GM10248 (cell line): ENCODE data around the gene MAGEA9.
"Not testable (repeated sequence)": the region's sequence is repeated elsewhere in the genome, so short reads cannot be mapped to it uniquely, and the experiment has no call there.

Source experiments
- CTCF ChIA-PET: fragments of 300-600 bp; sonication (Branson Sonifier 250); formaldehyde crosslinking; extraction: SDS; loops from one replicate; lab custom pipeline; 2021; ENCODE audit warnings: antibody characterized with exemption; lab: Yijun Ruan, JAX
- POLR2A ChIA-PET: fragments of 350-650 bp; sonication (Branson Sonifier 250); formaldehyde crosslinking; extraction: SDS; loops from one replicate; lab custom pipeline; 2020; ENCODE audit warnings: antibody characterized with exemption; lab: Yijun Ruan, JAX
- DNase-seq: peaks from one replicate; pipeline ENCODE4 v3.0.0; 2012; ENCODE audit errors: extremely low spot score
- TF ChIP-seq, protein P1 (sequence below): IDR thresholded peaks from 2 replicates; pipeline ENCODE4 v1.5.1; 2012; ENCODE audit warnings: mild to moderate bottlenecking, low read depth; ENCODE audit errors: extremely low read depth, missing control alignments, control extremely low read depth

The MAGEA9 gene

GRCh38 chrX:149762696-149763614 is 18.8 kb upstream of the MAGEA9 start:
- no peak for DNase-seq
- ChIA-PET POLR2A (no interaction called here), CTCF (interaction anchor here (1.5 kb wide), 1 partner anchor 8 kb away, joined by 4 read pairs; no protein-coding TSS in a partner anchor)
- TF ChIP-seq, protein P1, sequence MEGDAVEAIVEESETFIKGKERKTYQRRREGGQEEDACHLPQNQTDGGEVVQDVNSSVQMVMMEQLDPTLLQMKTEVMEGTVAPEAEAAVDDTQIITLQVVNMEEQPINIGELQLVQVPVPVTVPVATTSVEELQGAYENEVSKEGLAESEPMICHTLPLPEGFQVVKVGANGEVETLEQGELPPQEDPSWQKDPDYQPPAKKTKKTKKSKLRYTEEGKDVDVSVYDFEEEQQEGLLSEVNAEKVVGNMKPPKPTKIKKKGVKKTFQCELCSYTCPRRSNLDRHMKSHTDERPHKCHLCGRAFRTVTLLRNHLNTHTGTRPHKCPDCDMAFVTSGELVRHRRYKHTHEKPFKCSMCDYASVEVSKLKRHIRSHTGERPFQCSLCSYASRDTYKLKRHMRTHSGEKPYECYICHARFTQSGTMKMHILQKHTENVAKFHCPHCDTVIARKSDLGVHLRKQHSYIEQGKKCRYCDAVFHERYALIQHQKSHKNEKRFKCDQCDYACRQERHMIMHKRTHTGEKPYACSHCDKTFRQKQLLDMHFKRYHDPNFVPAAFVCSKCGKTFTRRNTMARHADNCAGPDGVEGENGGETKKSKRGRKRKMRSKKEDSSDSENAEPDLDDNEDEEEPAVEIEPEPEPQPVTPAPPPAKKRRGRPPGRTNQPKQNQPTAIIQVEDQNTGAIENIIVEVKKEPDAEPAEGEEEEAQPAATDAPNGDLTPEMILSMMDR, result no peak

DNA sequence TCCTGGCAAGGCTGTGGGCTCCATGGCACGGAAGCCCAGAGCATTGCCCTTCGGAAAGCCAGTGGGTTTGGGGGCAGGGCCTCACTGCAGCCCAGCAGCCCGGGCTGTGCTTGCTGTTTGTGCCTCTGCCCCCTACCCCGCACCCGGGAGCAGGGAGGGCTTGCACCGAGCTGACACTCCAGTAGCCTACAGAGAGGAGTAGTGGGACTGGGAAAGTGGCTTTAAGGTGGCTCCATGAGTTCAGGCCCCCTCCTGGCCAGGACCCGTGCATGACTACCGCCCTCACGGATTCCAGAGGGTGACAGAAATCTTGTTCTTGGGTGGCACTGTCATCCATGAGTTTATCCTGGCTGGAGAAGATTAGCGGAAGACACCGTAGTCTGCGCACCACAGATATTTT is 11.4 kb upstream of the MAGEA9 start:
- POLR2A ChIA-PET, CTCF ChIA-PET: not testable (repeated sequence)

DNA sequence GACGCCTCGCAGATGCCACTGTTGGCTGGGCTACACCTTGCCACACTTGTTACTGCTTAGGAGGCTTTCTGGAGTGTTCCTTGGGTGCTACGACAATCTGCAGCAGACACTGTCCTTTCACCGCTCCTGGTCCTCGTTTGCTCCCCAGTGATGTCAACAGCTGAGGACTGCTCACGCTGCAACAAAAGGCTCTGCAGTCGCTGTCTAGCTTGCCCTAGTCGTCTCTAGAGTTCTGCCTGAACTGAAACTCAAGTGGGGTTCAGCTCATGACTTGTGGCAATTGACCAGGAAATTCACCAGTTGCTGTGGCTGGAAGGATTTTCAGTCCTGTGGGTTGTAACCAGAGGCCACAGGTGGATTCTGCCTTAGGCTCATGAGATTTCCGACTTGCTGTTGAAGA is 8.7 kb upstream of the MAGEA9 start:
- CTCF ChIA-PET, DNase-seq, POLR2A ChIA-PET: not testable (repeated sequence)

More for the DNA sequence above, 11.4 kb upstream of the MAGEA9 start:
- DNase-seq, result not testable (repeated sequence)

DNA sequence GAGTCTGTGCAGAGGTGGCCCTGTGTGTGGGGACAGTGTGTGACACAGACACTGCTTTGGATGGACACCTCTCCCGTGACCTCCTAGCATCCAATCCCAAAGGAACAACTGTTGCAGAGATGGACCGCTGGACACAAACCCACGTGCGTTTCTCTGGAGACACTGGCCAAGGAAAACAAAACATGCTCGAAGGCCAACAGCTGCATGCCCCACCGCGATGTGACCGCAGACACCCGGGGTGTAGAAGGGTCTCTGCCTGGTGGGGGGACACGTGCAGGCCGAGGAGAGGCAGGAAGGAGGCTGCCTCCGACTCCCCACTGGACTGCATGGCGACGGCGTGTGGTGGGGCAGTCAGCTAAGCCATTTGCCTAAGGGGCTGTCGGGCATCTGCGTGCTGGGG is 8.0 kb upstream of the MAGEA9 start, which contains the start of gene HSFX1:
HSFX1 (plus strand) TSS at position 301 of the 400 bp plus-strand sequence. CDS start 614 bp downstream, outside the sequence.
- DNase-seq, CTCF ChIA-PET, POLR2A ChIA-PET: not testable (repeated sequence)

DNA sequence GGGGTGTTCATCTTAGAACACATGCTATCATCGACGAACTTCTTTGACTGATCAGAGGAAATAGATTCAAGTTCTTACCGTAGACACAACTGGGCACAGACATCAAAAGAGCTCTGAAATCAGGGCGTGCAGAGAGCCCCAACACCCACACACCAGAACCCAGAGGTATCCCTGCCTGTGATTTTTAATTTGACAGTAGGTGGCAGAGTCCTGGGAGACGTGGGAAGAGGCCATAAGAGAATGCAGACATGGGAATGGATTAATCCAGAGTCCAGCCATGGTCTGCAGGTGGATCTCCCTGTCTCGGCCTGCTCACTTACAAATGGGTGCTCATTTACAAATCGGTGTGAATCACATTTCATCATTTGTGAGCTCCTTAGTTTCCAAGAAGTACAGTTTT is 3.7 kb upstream of the MAGEA9 start:
- POLR2A ChIA-PET, CTCF ChIA-PET, DNase-seq: not testable (repeated sequence)

GRCh38 chrX:149795531-149795930 is 13.8 kb downstream of the MAGEA9 start:
- POLR2A ChIA-PET, DNase-seq, CTCF ChIA-PET: not testable (repeated sequence)

DNA sequence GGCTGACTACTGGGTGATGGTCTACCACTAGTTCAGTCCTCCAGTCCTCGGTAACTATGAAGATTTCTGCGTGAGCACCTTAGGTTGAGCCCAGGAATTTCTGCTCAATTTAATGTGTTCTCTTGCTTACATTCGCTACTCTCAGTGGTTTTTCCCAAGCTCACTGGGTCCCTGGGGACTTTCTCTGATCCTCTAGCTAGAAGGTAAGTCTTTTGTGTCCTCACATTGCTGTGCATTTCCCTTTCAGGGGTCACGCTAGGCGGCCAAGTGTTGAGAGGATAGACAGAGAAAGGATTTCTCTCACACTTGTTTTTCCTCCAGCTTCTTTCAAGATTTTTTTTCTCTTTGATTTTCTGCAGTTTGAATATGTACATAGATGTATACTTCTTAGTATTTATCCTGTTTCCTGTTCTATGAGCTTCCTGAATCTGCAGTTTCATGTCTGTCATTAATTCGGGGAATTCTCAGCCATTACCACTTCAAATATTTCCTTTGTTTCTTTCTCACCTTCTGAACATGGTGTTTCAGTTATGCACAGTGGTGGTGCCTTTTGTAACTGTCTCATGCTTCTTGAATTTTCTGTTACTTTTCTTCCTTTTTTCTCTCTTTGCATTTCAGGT is 17.5 kb downstream of the MAGEA9 start:
- DNase-seq, result no peak
- CTCF ChIA-PET, result interaction anchor here (0.7 kb wide), 1 partner anchor 105 kb away, joined by 3 read pairs; no protein-coding TSS in a partner anchor
- TF ChIP-seq, protein P1, result no peak
- POLR2A ChIA-PET, result no interaction called here

DNA sequence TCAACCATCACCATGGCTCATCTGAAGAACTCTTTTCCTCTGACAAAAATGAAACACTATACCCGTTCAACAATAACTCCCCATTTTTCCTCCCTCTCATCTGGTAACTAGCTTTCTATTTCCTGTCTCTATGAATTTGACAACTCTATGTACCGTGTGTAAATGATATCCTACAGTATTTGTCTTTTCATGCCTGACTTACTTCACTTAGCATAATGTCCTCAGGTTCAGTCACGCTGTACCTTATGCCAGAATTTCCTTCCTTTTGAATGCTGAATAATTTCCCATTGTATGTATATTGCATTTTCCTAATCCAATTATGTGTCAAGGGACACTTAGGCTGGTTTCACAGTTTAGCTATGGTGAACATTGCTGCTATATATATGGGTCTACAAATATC is 18.2 kb downstream of the MAGEA9 start:
- ChIA-PET CTCF (no interaction called here), POLR2A (no interaction called here)
- DNase-seq, result no peak
- TF ChIP-seq, protein P1, result no peak

- ChIA-PET POLR2A (no interaction called here), CTCF (interaction anchor here (0.9 to 1.9 kb wide), 2 partner anchors 11 to 14 kb away, joined by 3 to 5 read pairs; no protein-coding TSS in a partner anchor)
- no peak for DNase-seq
- TF ChIP-seq, protein P1, result no peak
These were observed 21.8 kb downstream of the MAGEA9 start for GRCh38 chrX:149803458-149804062.
